Suprapubic skin (tissue), 4 donors: ENCODE measurements around the gene CCSER2. TPM values are rescaled to one million over a fixed set of nuclear protein-coding genes. Genes with fewer than 3 reads are reported as not detected.
"Not testable (repeated sequence)": the region's sequence is repeated elsewhere in the genome, so short reads cannot be mapped to it uniquely, and the experiment has no call there.

Experiments
- DNase-seq, 2 donors: peaks; one replicate each; pipeline ENCODE4 v3.0.0-alpha.2; 2019; ENCODE audit warnings: low spot score in 2 of 2
- H3K27ac ChIP-seq: fragments of 200-600 bp; sonication (generic); one replicate; pipeline ENCODE4 v1.5.1; 2019
- H3K27me3 ChIP-seq: fragments of 200-600 bp; sonication (generic); one replicate; pipeline ENCODE4 v1.5.1; 2019
- H3K36me3 ChIP-seq: fragments of 200-600 bp; sonication (generic); one replicate; pipeline ENCODE4 v1.5.1; 2019
- H3K4me1 ChIP-seq: fragments of 200-600 bp; sonication (generic); one replicate; pipeline ENCODE4 v1.5.1; 2019
- H3K4me3 ChIP-seq: fragments of 200-600 bp; sonication (generic); one replicate; pipeline ENCODE4 v1.5.1; 2019; ENCODE audit warnings: mild to moderate bottlenecking
- H3K9me3 ChIP-seq: fragments of 200-600 bp; sonication (generic); one replicate; pipeline ENCODE4 v1.5.1; 2019
- EP300 ChIP-seq: sonication (generic); formaldehyde crosslinking; IDR thresholded peaks from one replicate; pipeline ENCODE4 v1.6.1; 2017; ENCODE audit warnings: antibody characterized with exemption
- POLR2A ChIP-seq, 2 donors: fragments of 450-650 bp; IDR thresholded peaks; one replicate each; pipeline ENCODE4 v1.6.1; 2017; ENCODE audit warnings: antibody characterized with exemption in 2 of 2, mild to moderate bottlenecking in 2 of 2, moderate library complexity in 2 of 2
- POLR2AphosphoS5 ChIP-seq, 3 donors: sonication (generic); formaldehyde crosslinking; IDR thresholded peaks; one replicate each; pipeline ENCODE4 v1.6.1; 2017; ENCODE audit warnings: antibody characterized with exemption in 3 of 3
- WGBS: methylation state at CpG from one replicate; pipeline ENCODE4 v1.1.5; 2018; 5-methylcytosine and 5-hydroxymethylcytosine counted together
- total RNA-seq, 4 donors: library from RNA; depleted of rRNA; stranded (reverse); fragments of >200 nt; gene quantifications; one replicate each; pipeline ENCODE4 v1.1.0, GENCODE V29; 2016
- TF ChIP-seq, protein P1 (sequence below), 2 donors: fragments of 200-600 bp in 1 of 2; fragments of 450-650 bp in 1 of 2; sonication (generic) in 1 of 2; IDR thresholded peaks; one replicate each; pipeline ENCODE4 v1.5.1; 2016 to 2019; ENCODE audit warnings: antibody characterized with exemption in 2 of 2, mild to moderate bottlenecking in 1 of 2, moderate library complexity in 1 of 2

Gene CCSER2
- total RNA-seq, 4 donors from 2014 or later, result 39.8 to 52.7 (median 47.9) TPM

DNA sequence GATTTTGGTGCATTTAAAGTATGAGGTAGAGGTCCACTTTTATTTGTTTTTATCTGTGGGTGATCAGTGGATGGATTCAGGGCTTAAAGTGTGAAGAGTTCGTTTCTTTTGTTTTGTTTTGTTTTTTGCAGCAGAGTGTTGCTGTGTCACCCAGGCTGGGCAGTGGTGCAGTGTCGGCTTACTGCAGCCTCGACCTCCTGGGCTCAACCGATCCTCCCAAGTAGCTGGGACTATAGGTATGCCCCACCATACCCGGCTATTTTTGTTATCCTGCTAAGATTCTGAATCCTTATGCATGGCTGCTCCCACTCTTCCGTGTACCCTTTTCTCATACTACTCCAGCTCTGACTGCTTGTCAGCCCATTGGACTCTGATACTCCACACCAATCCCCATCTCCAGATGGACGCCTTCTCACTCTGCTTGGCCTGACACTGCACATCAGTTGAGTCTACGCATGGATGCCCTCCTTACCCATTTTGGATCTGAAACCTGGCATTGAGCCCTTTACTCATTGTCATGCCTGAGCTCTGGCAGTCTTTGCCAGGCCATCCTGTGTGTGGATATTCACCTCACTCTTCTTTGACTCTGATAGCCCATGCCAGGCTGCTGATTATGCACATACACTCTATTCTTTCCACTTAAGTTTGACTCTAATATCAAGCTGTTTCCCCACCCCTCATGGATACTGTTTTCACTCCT lies 119.5 kb downstream of the CCSER2 start:
- no peaks in the 10 kb centered on the region for H3K27me3 ChIP-seq
- no peaks in the 10 kb centered on the region for H3K9me3 ChIP-seq
- WGBS, result 92% methylated on average over 8 of the region's 8 CpGs
- TF ChIP-seq, protein P1, sequence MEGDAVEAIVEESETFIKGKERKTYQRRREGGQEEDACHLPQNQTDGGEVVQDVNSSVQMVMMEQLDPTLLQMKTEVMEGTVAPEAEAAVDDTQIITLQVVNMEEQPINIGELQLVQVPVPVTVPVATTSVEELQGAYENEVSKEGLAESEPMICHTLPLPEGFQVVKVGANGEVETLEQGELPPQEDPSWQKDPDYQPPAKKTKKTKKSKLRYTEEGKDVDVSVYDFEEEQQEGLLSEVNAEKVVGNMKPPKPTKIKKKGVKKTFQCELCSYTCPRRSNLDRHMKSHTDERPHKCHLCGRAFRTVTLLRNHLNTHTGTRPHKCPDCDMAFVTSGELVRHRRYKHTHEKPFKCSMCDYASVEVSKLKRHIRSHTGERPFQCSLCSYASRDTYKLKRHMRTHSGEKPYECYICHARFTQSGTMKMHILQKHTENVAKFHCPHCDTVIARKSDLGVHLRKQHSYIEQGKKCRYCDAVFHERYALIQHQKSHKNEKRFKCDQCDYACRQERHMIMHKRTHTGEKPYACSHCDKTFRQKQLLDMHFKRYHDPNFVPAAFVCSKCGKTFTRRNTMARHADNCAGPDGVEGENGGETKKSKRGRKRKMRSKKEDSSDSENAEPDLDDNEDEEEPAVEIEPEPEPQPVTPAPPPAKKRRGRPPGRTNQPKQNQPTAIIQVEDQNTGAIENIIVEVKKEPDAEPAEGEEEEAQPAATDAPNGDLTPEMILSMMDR (IDR thresholded peaks at IDR 0.05), result no peak
- no peak for TF ChIP-seq POLR2A (IDR thresholded peaks at IDR 0.05)
- no peak for TF ChIP-seq POLR2AphosphoS5 (IDR thresholded peaks at IDR 0.05)
- no peak for TF ChIP-seq EP300
- H3K4me1 ChIP-seq, result no peaks in the 10 kb centered on the region
- peaks cover 18% of the 10 kb centered on the region for H3K36me3 ChIP-seq
- H3K27ac ChIP-seq, result no peak overlapping the region
- DNase-seq, result no peak
- no peak overlapping the region for H3K4me3 ChIP-seq

DNA sequence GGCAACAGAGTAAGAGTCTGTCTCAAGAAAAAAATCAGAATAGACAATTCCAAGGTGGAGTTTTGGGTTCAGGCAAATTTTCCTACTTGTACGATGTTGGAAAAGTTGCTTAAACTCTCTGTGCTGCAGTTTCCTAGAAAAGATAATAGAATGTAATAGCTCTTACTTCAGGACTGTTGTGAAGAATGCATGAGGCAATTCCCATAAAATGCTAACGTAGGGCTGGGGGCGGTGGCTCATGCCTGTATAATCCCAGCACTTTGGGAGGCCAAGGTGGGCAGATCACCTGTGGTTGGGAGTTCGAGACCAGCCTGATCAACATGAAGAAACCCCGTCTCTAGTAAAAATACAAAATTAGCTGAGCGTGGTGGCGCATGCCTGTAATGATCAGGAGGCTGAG lies 121.0 kb downstream of the CCSER2 start:
- DNase-seq, H3K27me3 ChIP-seq, H3K27ac ChIP-seq, H3K9me3 ChIP-seq, H3K36me3 ChIP-seq, H3K4me3 ChIP-seq, H3K4me1 ChIP-seq: not testable (repeated sequence)
- 97% methylated on average over 7 of the region's 7 CpGs for WGBS

DNA sequence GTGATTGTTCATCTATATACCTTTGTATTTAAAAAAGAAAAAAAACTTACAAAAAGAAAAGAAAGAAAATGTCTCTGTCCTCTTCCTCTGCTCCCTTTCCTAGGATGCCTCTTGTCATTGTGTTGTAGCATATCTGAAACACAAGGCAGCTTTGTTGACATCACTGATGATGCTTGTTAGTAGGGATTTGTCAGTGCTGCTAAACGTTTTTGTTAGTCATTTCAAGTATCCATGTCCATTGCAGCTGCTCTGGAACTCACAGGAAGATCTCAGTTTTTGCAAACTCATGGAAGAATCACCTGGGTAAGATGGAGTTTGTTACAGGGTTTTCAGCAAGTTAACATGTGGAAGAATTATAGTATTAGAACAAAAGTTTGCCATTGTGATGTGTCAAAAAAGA lies 123.6 kb downstream of the CCSER2 start:
- Histone ChIP-seq H3K9me3 (no peaks in the 10 kb centered on the region), H3K27ac (no peak overlapping the region), H3K4me1 (no peaks in the 10 kb centered on the region), H3K4me3 (no peak overlapping the region), H3K36me3 (peaks cover 7% of the 10 kb centered on the region), H3K27me3 (no peaks in the 10 kb centered on the region)
- no peak for DNase-seq
- TF ChIP-seq POLR2AphosphoS5 (IDR thresholded peaks at IDR 0.05), result no peak
- TF ChIP-seq, protein P1 (IDR thresholded peaks at IDR 0.05), result no peak
- TF ChIP-seq EP300, result no peak
- no peak for TF ChIP-seq POLR2A (IDR thresholded peaks at IDR 0.05)
- 23% methylated on average over 1 of the region's 1 CpG for WGBS

DNA sequence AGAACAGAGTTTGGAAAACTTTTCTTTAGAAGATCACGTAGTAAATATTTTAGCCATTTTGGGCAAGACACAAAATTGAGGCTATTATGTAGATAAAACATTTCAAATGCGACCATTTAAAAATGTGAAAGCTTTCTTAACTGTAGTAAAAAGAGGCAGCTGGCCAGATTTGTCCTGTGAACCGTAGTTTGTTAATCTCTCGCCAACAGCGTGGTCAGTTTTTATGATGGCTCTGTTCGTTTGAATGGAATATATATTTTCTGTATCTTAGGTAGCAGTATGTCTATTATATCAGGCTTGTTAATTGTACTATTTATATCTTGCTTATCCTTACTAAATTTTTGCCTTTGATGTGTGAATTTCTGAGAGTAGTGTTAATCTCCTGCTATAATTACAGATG lies 124.9 kb downstream of the CCSER2 start:
- H3K9me3 ChIP-seq, result no peaks in the 10 kb centered on the region
- WGBS, result 94% methylated on average over 6 of the region's 6 CpGs
- H3K27ac ChIP-seq, result no peak overlapping the region
- no peaks in the 10 kb centered on the region for H3K36me3 ChIP-seq
- no peak overlapping the region for H3K4me3 ChIP-seq
- DNase-seq, result no peak
- H3K27me3 ChIP-seq, result no peaks in the 10 kb centered on the region
- no peaks in the 10 kb centered on the region for H3K4me1 ChIP-seq
- no peak for TF ChIP-seq POLR2A (IDR thresholded peaks at IDR 0.05)
- no peak for TF ChIP-seq POLR2AphosphoS5 (IDR thresholded peaks at IDR 0.05)
- TF ChIP-seq, protein P1 (IDR thresholded peaks at IDR 0.05), result no peak
- no peak for TF ChIP-seq EP300

DNA sequence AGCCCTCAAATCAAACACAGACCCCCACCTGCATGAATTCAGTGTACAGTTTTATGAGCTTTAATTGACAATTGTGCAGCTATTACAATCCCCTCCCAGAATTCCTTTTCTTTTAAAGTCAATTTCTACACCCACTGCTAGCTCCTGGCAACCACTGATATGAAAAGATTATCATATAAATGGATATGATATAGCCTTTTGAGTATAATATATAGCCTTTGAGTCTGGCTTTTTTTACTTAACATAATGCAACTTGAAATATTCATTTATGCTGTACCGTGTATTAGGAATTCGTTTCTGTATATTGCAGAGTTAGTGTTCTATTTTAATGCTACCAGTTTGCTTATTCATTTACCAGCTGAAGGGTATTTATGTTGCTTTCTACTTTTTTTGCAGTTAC lies 127.7 kb downstream of the CCSER2 start:
- Histone ChIP-seq H3K27ac (no peak overlapping the region), H3K36me3 (peaks cover 8% of the 10 kb centered on the region), H3K4me1 (no peaks in the 10 kb centered on the region), H3K27me3 (no peaks in the 10 kb centered on the region), H3K4me3 (no peak overlapping the region), H3K9me3 (no peaks in the 10 kb centered on the region)
- no peak for DNase-seq
- WGBS, result 85% methylated on average over 2 of the region's 2 CpGs
- TF ChIP-seq EP300, result no peak
- TF ChIP-seq POLR2A (IDR thresholded peaks at IDR 0.05), result no peak
- TF ChIP-seq POLR2AphosphoS5 (IDR thresholded peaks at IDR 0.05), result no peak
- TF ChIP-seq, protein P1 (IDR thresholded peaks at IDR 0.05), result no peak

DNA sequence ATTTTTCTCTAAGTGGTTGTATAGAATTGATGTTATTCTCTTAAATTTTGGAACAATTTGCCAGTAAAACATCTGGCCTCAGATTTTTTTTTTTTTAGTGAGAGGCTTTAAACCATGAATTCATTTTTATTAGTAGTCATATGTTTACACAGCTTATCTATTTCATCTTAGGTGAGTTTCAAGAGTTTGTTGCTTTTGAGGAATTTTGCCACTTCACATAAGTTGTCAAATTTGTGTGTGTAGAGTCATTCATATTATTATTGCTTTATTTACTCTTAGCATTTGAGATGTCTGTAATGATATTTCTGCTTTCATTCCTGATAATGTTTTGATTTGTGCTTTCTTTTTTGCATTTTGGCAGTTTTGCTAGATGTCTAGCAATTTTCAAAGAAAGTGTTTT lies 132.1 kb downstream of the CCSER2 start:
- H3K4me3 ChIP-seq, result no peak overlapping the region
- H3K36me3 ChIP-seq, result peaks cover 16% of the 10 kb centered on the region
- DNase-seq, result no peak
- H3K4me1 ChIP-seq, result no peaks in the 10 kb centered on the region
- TF ChIP-seq POLR2AphosphoS5 (IDR thresholded peaks at IDR 0.05) (no peak), EP300 (no peak), POLR2A (IDR thresholded peaks at IDR 0.05) (no peak)
- TF ChIP-seq, protein P1 (IDR thresholded peaks at IDR 0.05), result no peak
- no peak overlapping the region for H3K27ac ChIP-seq
- H3K27me3 ChIP-seq, result no peaks in the 10 kb centered on the region
- no peaks in the 10 kb centered on the region for H3K9me3 ChIP-seq
